ENCODE measurements around the gene LEFTY1.

DNA sequence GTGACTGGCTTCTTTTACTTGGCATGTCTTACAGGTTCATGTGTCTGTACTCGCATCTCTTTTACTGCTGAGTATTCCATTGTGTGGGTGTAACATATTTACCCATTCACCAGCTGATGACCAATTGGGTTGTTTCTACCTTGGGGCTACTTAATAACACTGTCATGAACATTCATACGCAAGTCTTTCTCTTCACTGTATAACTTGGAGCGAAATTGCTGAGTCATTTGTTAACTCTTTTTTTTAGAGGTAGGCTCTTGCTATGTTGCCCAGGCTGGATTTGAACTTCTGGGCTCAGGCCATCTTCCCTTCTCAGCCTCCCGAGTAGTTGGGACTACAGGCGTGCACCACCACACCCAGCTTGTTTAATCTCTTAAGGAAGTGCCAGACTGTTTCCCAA, 28.6 kb upstream of the LEFTY1 start:
- TF ChIP-seq, protein P1, sequence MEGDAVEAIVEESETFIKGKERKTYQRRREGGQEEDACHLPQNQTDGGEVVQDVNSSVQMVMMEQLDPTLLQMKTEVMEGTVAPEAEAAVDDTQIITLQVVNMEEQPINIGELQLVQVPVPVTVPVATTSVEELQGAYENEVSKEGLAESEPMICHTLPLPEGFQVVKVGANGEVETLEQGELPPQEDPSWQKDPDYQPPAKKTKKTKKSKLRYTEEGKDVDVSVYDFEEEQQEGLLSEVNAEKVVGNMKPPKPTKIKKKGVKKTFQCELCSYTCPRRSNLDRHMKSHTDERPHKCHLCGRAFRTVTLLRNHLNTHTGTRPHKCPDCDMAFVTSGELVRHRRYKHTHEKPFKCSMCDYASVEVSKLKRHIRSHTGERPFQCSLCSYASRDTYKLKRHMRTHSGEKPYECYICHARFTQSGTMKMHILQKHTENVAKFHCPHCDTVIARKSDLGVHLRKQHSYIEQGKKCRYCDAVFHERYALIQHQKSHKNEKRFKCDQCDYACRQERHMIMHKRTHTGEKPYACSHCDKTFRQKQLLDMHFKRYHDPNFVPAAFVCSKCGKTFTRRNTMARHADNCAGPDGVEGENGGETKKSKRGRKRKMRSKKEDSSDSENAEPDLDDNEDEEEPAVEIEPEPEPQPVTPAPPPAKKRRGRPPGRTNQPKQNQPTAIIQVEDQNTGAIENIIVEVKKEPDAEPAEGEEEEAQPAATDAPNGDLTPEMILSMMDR (IDR thresholded peaks at IDR 0.05; ENCODE audit: borderline replicate concordance, extremely low read depth, low read length, poor library complexity, severe bottlenecking) = no peak
- TF ChIP-seq EZH2 (IDR thresholded peaks at IDR 0.05; ENCODE audit: borderline replicate concordance, low read depth, low read length, severe bottlenecking) = no peak

Measured in DND-41 (cell line).